HepG2 (cell line): ENCODE data around the gene ADAMTS20.

Experiments used
- CTCF ChIP-seq: sonication (generic); formaldehyde crosslinking; IDR thresholded peaks from 2 replicates; pipeline ENCODE4 v1.5.0; 2020; ENCODE audit warnings: mild to moderate bottlenecking, missing genetic modification reagents, moderate library complexity
- NCOA2 ChIP-seq: sonication (generic); formaldehyde crosslinking; IDR thresholded peaks from 2 replicates; pipeline ENCODE4 v1.8.0; 2022; ENCODE audit warnings: inconsistent platforms
- NFRKB ChIP-seq: fragments of 450-650 bp; IDR thresholded peaks from 2 replicates; pipeline ENCODE4 v1.6.1; 2017
- NR2F1 ChIP-seq, 2 experiments: fragments of 450-650 bp in 1 of 2; formaldehyde crosslinking in 1 of 2; IDR thresholded peaks; 2 replicates each; pipeline versions ENCODE4 v1.5.0 to v1.6.1; 2016 to 2020; ENCODE audit warnings: mild to moderate bottlenecking in 1 of 2, missing compliant biosample characterization in 1 of 2, missing genetic modification reagents in 1 of 2, moderate library complexity in 1 of 2
- PAWR ChIP-seq: sonication (generic); formaldehyde crosslinking; IDR thresholded peaks from 2 replicates; pipeline ENCODE4 v1.4.0; 2020; ENCODE audit warnings: missing genetic modification reagents, mild to moderate bottlenecking, borderline replicate concordance
- SUZ12 ChIP-seq: fragments of 150-350 bp; IDR thresholded peaks from 2 replicates; pipeline ENCODE4 v1.6.1; 2014; ENCODE audit warnings: low read depth, low read length
- TEAD2 ChIP-seq: sonication (generic); formaldehyde crosslinking; IDR thresholded peaks from 2 replicates; pipeline ENCODE4 v1.9.0; 2021; ENCODE audit warnings: missing genetic modification reagents
- ZHX1 ChIP-seq: sonication (generic); formaldehyde crosslinking; IDR thresholded peaks from 2 replicates; pipeline ENCODE4 v1.8.1; 2022; ENCODE audit warnings: low read depth, mild to moderate bottlenecking, missing genetic modification reagents
- ZNF18 ChIP-seq: sonication (generic); formaldehyde crosslinking; IDR thresholded peaks from 2 replicates; pipeline ENCODE4 v1.8.0; 2022; ENCODE audit warnings: mild to moderate bottlenecking, missing genetic modification reagents; ENCODE audit not compliant: insufficient replicate concordance
- ZNF263 ChIP-seq: sonication (generic); formaldehyde crosslinking; IDR thresholded peaks from 2 replicates; pipeline ENCODE4 v1.4.0; 2020; ENCODE audit warnings: missing genetic modification reagents
- ZNF703 ChIP-seq: sonication (generic); formaldehyde crosslinking; IDR thresholded peaks from 2 replicates; pipeline ENCODE4 v1.5.1; 2020; ENCODE audit warnings: missing genetic modification reagents, mild to moderate bottlenecking, moderate library complexity, borderline replicate concordance

- no peak for TF ChIP-seq ZNF263 (CRISPR knock-in tag)
- TF ChIP-seq CTCF (CRISPR knock-in tag) = no peak
- no peak for TF ChIP-seq NCOA2 (CRISPR knock-in tag)
- TF ChIP-seq ZNF703 (CRISPR knock-in tag) = no peak
- TF ChIP-seq NFRKB = no peak
- TF ChIP-seq NR2F1 (CRISPR knock-in tag; IDR thresholded peaks at IDR 0.05) = no peak
- TF ChIP-seq SUZ12 = no peak
- TF ChIP-seq ZHX1 (CRISPR knock-in tag) = no peak
- no peak for TF ChIP-seq PAWR
- no peak for TF ChIP-seq TEAD2 (CRISPR knock-in tag)
- no peak for TF ChIP-seq ZNF18
These were observed 214.2 kb downstream of the ADAMTS20 start for GRCh38 chr12:43337571-43338444.
